GM20000 (cell line): Measurements from ENCODE around the gene VAV2.

Source experiments
- DNase-seq: peaks from one replicate; pipeline ENCODE4 v3.0.0; 2012; ENCODE audit warnings: low spot score
- CTCF ChIP-seq: IDR thresholded peaks from 2 replicates; pipeline ENCODE4 v1.5.1; 2012; ENCODE audit warnings: mild to moderate bottlenecking, control low read depth; ENCODE audit errors: extremely low read depth, missing control alignments

Gene VAV2

GRCh38 chr9:133824106-133824801 lies 167.9 kb downstream of the VAV2 start:
- no peak for DNase-seq
- no peak for TF ChIP-seq CTCF

- peak; percentile 66 for DNase-seq
- no peak for TF ChIP-seq CTCF
Observed at GRCh38 chr9:133823189-133824105, 168.7 kb downstream of the VAV2 start.

- peak; percentile 85 for DNase-seq
- no peak for TF ChIP-seq CTCF
Observed at GRCh38 chr9:133822430-133823065, 169.6 kb downstream of the VAV2 start.

GRCh38 chr9:133821601-133822429 lies 170.3 kb downstream of the VAV2 start:
- no peak for TF ChIP-seq CTCF
- peak; percentile 60 for DNase-seq

- DNase-seq, result no peak
- no peak for TF ChIP-seq CTCF
Observed at GRCh38 chr9:133819923-133820322, 172.2 kb downstream of the VAV2 start.

- TF ChIP-seq CTCF, result no peak
- no peak for DNase-seq
Observed at GRCh38 chr9:133818444-133818843, 173.7 kb downstream of the VAV2 start.
